GM06990 (cell line): ENCODE data around the gene TRMT61A.

ENCODE experiments used
- DNase-seq: peaks from one replicate; pipeline ENCODE4 v3.0.0-alpha.2; 2011; ENCODE audit not compliant: insufficient read length; ENCODE audit errors: extremely low read depth
- H3K27me3 ChIP-seq: replicated peaks from 2 replicates; pipeline ENCODE4 v1.6.0; 2011; ENCODE audit warnings: low read length; ENCODE audit not compliant: control insufficient read depth, insufficient read depth
- H3K36me3 ChIP-seq: 2 replicates; pipeline ENCODE4 v1.5.1; 2011; ENCODE audit warnings: low read length; ENCODE audit not compliant: control insufficient read depth, insufficient read depth
- H3K4me3 ChIP-seq: replicated peaks from 2 replicates; pipeline ENCODE4 v1.5.1; 2011; ENCODE audit warnings: low read depth, mild to moderate bottlenecking, control low read depth, low read length
- CTCF ChIP-seq: IDR thresholded peaks from 2 replicates; pipeline ENCODE4 v1.5.1; 2011; ENCODE audit warnings: low read length, control low read depth, mild to moderate bottlenecking, inconsistent platforms; ENCODE audit not compliant: insufficient read depth, poor library complexity, severe bottlenecking

TRMT61A gene

GRCh38 chr14:103502877-103503276, 26.1 kb upstream of the TRMT61A start:
- DNase-seq, result no peak
- H3K27me3 ChIP-seq, result no peaks in the 10 kb centered on the region
- H3K36me3 ChIP-seq, result peaks cover 35% of the 10 kb centered on the region
- H3K4me3 ChIP-seq, result no peak overlapping the region
- TF ChIP-seq CTCF, result no peak

- Histone ChIP-seq H3K36me3 (peaks cover 35% of the 10 kb centered on the region), H3K4me3 (no peak overlapping the region), H3K27me3 (no peaks in the 10 kb centered on the region)
- TF ChIP-seq CTCF, result no peak
- no peak for DNase-seq
Measured at GRCh38 chr14:103503296-103503695, 25.7 kb upstream of the TRMT61A start.

GRCh38 chr14:103504991-103505565, 23.9 kb upstream of the TRMT61A start:
- no peak for TF ChIP-seq CTCF
- no peak for DNase-seq
- Histone ChIP-seq H3K27me3 (no peaks in the 10 kb centered on the region), H3K36me3 (peaks cover 34% of the 10 kb centered on the region), H3K4me3 (no peak overlapping the region)

GRCh38 chr14:103507751-103508150, 21.2 kb upstream of the TRMT61A start:
- no peak for DNase-seq
- no peak for TF ChIP-seq CTCF
- H3K36me3 ChIP-seq, result peaks cover 25% of the 10 kb centered on the region
- no peaks in the 10 kb centered on the region for H3K27me3 ChIP-seq
- H3K4me3 ChIP-seq, result no peak overlapping the region

- Histone ChIP-seq H3K27me3 (no peaks in the 10 kb centered on the region), H3K4me3 (no peak overlapping the region), H3K36me3 (peaks cover 26% of the 10 kb centered on the region)
- TF ChIP-seq CTCF, result no peak
- no peak for DNase-seq
Measured at GRCh38 chr14:103508521-103509329, 20.3 kb upstream of the TRMT61A start.
